GM12878 (cell line): Measurements from ENCODE around the gene XPNPEP1. TPM values are rescaled to one million over a fixed set of nuclear protein-coding genes. Genes with fewer than 3 reads are reported as not detected.

Experiments
- ATAC-seq: fragments of 200-7000 bp; cut with Tn5 transposase; 3 replicates; pipeline ENCODE4 v1.9.1; 2020; ENCODE audit warnings: mild to moderate bottlenecking, moderate library complexity
- BruUV-seq: library from RNA; stranded (reverse); fragments of 400-500 nt; replicated peaks from 2 replicates; lab custom pipeline; 2021; lab: Mats Ljungman, UMichigan
- CTCF ChIA-PET: fragments of 300-600 bp; sonication (Branson Sonifier 250); formaldehyde crosslinking; extraction: SDS; loops from one replicate; lab custom pipeline; 2021; ENCODE audit warnings: inconsistent platforms; lab: Yijun Ruan, JAX
- POLR2A ChIA-PET: fragments of 350-600 bp; formaldehyde crosslinking; extraction: SDS; loops from one replicate; lab custom pipeline; 2021; ENCODE audit warnings: inconsistent platforms; lab: Charles Lee
- RAD21 ChIA-PET: fragments of 300-600 bp; sonication (Branson Sonifier 250); formaldehyde crosslinking; loops from one replicate; lab custom pipeline; 2023; ENCODE audit warnings: antibody characterized with exemption; ENCODE audit not compliant: unreplicated experiment; lab: Charles Lee
- SMC1A ChIA-PET: fragments of 300-600 bp; sonication (Branson Sonifier 250); formaldehyde crosslinking; loops from one replicate; lab custom pipeline; 2023; ENCODE audit not compliant: unreplicated experiment, uncharacterized antibody; lab: Charles Lee
- DNase-seq: peaks from one replicate; pipeline ENCODE4 v3.0.0-alpha.2; 2011; ENCODE audit warnings: low read depth, low spot score
- FAIRE-seq: peaks from 3 replicates; lab custom pipeline; 2011; peaks lifted over from hg19 to GRCh38; lab: Jason Lieb, UNC
- H2AFZ ChIP-seq: 2 replicates; pipeline ENCODE4 v1.6.0; 2011; ENCODE audit warnings: low read depth, low read length, control low read depth; ENCODE audit not compliant: control insufficient read depth
- H3K27ac ChIP-seq: 2 replicates; pipeline ENCODE4 v1.5.1; 2011; ENCODE audit warnings: control low read depth; ENCODE audit not compliant: control insufficient read depth, insufficient read depth
- H3K27me3 ChIP-seq, 2 experiments: replicated peaks in 1 of 2; 2 replicates each; pipeline versions ENCODE4 v1.6.0 to v1.6.1; 2011; ENCODE audit warnings: low read length in 1 of 2; ENCODE audit not compliant: control insufficient read depth in 2 of 2, insufficient read depth in 2 of 2
- H3K36me3 ChIP-seq, 2 experiments: 2 replicates each; pipeline ENCODE4 v1.5.1; 2011; ENCODE audit warnings: low read length in 1 of 2; ENCODE audit not compliant: control insufficient read depth in 2 of 2, insufficient read depth in 2 of 2
- H3K4me1 ChIP-seq: 2 replicates; pipeline ENCODE4 v1.6.1; 2011; ENCODE audit warnings: mild to moderate bottlenecking, low read length, moderate library complexity, mixed read lengths; ENCODE audit not compliant: control insufficient read depth, insufficient read depth
- H3K4me2 ChIP-seq: 2 replicates; pipeline ENCODE4 v1.6.0; 2011; ENCODE audit warnings: control low read depth; ENCODE audit not compliant: control insufficient read depth, insufficient read depth
- H3K4me3 ChIP-seq: fragments of 200-600 bp; sonication (generic); 2 replicates; pipeline ENCODE4 v1.5.1; 2016
- H3K79me2 ChIP-seq: 2 replicates; pipeline ENCODE4 v1.6.0; 2011; ENCODE audit warnings: low read length; ENCODE audit not compliant: control insufficient read depth, insufficient read depth
- H3K9ac ChIP-seq: 2 replicates; pipeline ENCODE4 v1.8.0; 2011; ENCODE audit warnings: low read length, control low read depth, mixed read lengths; ENCODE audit not compliant: control insufficient read depth, insufficient read depth
- H3K9me3 ChIP-seq: replicated peaks from 3 replicates; pipeline ENCODE4 v1.5.1; 2011; ENCODE audit warnings: mild to moderate bottlenecking, low read length; ENCODE audit not compliant: control insufficient read depth, insufficient read depth
- H4K20me1 ChIP-seq: 2 replicates; pipeline ENCODE4 v1.6.0; 2011; ENCODE audit not compliant: control insufficient read depth, insufficient read depth
- ATF2 ChIP-seq: IDR thresholded peaks from 2 replicates; pipeline ENCODE4 v1.6.1; 2012; ENCODE audit warnings: low read length, inconsistent platforms
- ATF7 ChIP-seq: fragments of 450-650 bp; IDR thresholded peaks from 2 replicates; pipeline ENCODE4 v1.6.1; 2016; ENCODE audit warnings: low read depth, mild to moderate bottlenecking
- BCL11A ChIP-seq: IDR thresholded peaks from 2 replicates; pipeline ENCODE4 v1.6.1; 2011; ENCODE audit warnings: low read depth, low read length
- CEBPB ChIP-seq, 2 experiments: fragments of 150-350 bp in 1 of 2; IDR thresholded peaks; 2 replicates each; pipeline ENCODE4 v1.6.1; 2012 to 2014; ENCODE audit warnings: low read depth in 2 of 2, low read length in 2 of 2, borderline replicate concordance in 1 of 2, inconsistent platforms in 1 of 2
- ELK1 ChIP-seq: IDR thresholded peaks from 2 replicates; pipeline ENCODE4 v1.6.1; 2012; ENCODE audit warnings: low read depth, low read length, improper control_type of control experiment
- IKZF1 ChIP-seq: fragments of 450-650 bp; conservative IDR thresholded peaks from 2 replicates; pipeline ENCODE4 v1.6.1; 2017; ENCODE audit warnings: antibody characterized with exemption, mild to moderate bottlenecking
- NR2C2 ChIP-seq: IDR thresholded peaks from 2 replicates; pipeline ENCODE4 v1.6.1; 2011; ENCODE audit warnings: borderline replicate concordance, low read depth; ENCODE audit not compliant: control insufficient read depth, insufficient read length
- POLR2AphosphoS5 ChIP-seq: IDR thresholded peaks from 2 replicates; pipeline ENCODE4 v1.6.1; 2011; ENCODE audit warnings: mild to moderate bottlenecking, low read length, inconsistent platforms
- RB1 ChIP-seq: fragments of 450-650 bp; formaldehyde crosslinking; IDR thresholded peaks from 2 replicates; pipeline ENCODE4 v1.6.1; 2017; ENCODE audit warnings: mild to moderate bottlenecking, borderline replicate concordance
- RELB ChIP-seq: fragments of 450-650 bp; IDR thresholded peaks from 2 replicates; pipeline ENCODE4 v1.6.1; 2017; ENCODE audit warnings: low read depth, mild to moderate bottlenecking, moderate library complexity
- ZBTB40 ChIP-seq: fragments of 450-650 bp; IDR thresholded peaks from 2 replicates; pipeline ENCODE4 v1.6.1; 2016; ENCODE audit warnings: mild to moderate bottlenecking, moderate library complexity, borderline replicate concordance
- WGBS: methylation state at CpG from one replicate; pipeline ENCODE4 v1.1.6; 2016; ENCODE audit warnings: low lambda C conversion rate; ENCODE audit not compliant: insufficient replicate concordance, insufficient coverage; ENCODE audit errors: missing lambda C conversion rate; 5-methylcytosine and 5-hydroxymethylcytosine counted together
- in situ Hi-C: fragments of 300-500 bp; cut with MboI; formaldehyde crosslinking; loops from 9 replicates; pipeline ENCODE4 v1.14.3; 2018; ENCODE audit warnings: mixed read lengths
- intact Hi-C: fragments of 100-400 bp; cut with micrococcal nuclease; formaldehyde crosslinking; loops from one replicate; pipeline ENCODE4 v1.14.2; 2022; ENCODE audit not compliant: unreplicated experiment
- polyA plus RNA-seq, 11 experiments: library from polyadenylated mRNA; depleted of rRNA in 4 of 11; unstranded in 6 of 11; stranded (reverse) in 5 of 11; fragments of >200 nt; fragmentation: Nextera tagmentation in 4 of 11; fragmentation: Illumina TruSeq in 1 of 11; extraction: Ambion mirVana in 4 of 11; extraction: Trizol in 1 of 11; gene quantifications; 1 replicate in 1 of 11; 2 replicates in 10 of 11; pipeline versions ENCODE4 v1.2.1 to v1.2.3, GENCODE V29; 2011 to 2016; ENCODE audit warnings: inconsistent platforms in 2 of 11, missing spikeins in 2 of 11, low read depth in 1 of 11
- total RNA-seq, 4 experiments: library from RNA; depleted of rRNA in 3 of 4; stranded (reverse); fragments of >200 nt in 3 of 4; fragmentation: Illumina TruSeq in 1 of 4; extraction: Trizol in 1 of 4; gene quantifications; 2 replicates each; pipeline versions ENCODE4 v1.2.1 to v1.2.3, GENCODE V29; 2013 to 2021

The XPNPEP1 gene
- total and polyA plus RNA-seq, 10 of the 15 experiments (the other 5 are each of a cell fraction or from before 2014, with no cell fraction given), result 22.7 to 108 (median 43.5) TPM

- TF ChIP-seq ATF2, result peak; percentile 73; the same call in 1 of the 2 replicates
- 0 out of 2 replicates have a peak, but pooled peaks have one; percentile 37 for TF ChIP-seq ATF7
- peak; percentile 78 for TF ChIP-seq BCL11A
- no peak for TF ChIP-seq CEBPB (IDR thresholded peaks at IDR 0.05; ENCODE audit: borderline replicate concordance in 1 of 2, low read depth in 2 of 2, low read length in 2 of 2)
Observed at GRCh38 chr10:109957092-109957797, 33.9 kb upstream of the XPNPEP1 start (continued).

GRCh38 chr10:109956454-109957091, 33.3 kb upstream of the XPNPEP1 start:
- no peak for FAIRE-seq
- intact Hi-C loops (loop anchor here (1.0 to 10.0 kb wide), 3 partner anchors 51 to 318 kb away; partner anchors contain the start of gene ADD3), in situ Hi-C loops (no loop called here)
- Histone ChIP-seq H3K27ac (peak overlapping the region; percentile 55), H3K79me2 (no peaks in the 10 kb centered on the region), H2AFZ (peak overlapping the region; percentile 40), H3K36me3 (no peaks in the 10 kb centered on the region), H3K9me3 (no peaks in the 10 kb centered on the region; the same call in 2 of the 3 replicates), H3K4me1 (peaks cover 23% of the 10 kb centered on the region), H3K4me2 (peak overlapping the region; percentile 73), H4K20me1 (no peaks in the 10 kb centered on the region), H3K9ac (no peak overlapping the region), H3K4me3 (no peak overlapping the region), H3K27me3 (no peaks in the 10 kb centered on the region)
- SMC1A ChIA-PET, result interaction anchor here (0.7 to 2.7 kb wide), 13 partner anchors 12 to 323 kb away, joined by 3 to 13 read pairs (median 4); no protein-coding TSS in a partner anchor
- RAD21 ChIA-PET, result interaction anchor here (0.7 to 1.6 kb wide), 9 partner anchors 44 to 254 kb away, joined by 3 to 11 read pairs (median 6); partner anchors contain the start of gene ADD3
- POLR2A ChIA-PET, result interaction anchor here (1.5 to 1.6 kb wide), 2 partner anchors 44 to 46 kb away, joined by 3 read pairs; no protein-coding TSS in a partner anchor
- CTCF ChIA-PET, result interaction anchor here (0.6 to 3.4 kb wide), 21 partner anchors 8 to 323 kb away, joined by 3 to 34 read pairs (median 4); no protein-coding TSS in a partner anchor
- no TSS peak for BruUV-seq
- DNase-seq, result no peak
- peak; percentile 87 for ATAC-seq
- 37% methylated on average over 2 of the region's 2 CpGs for WGBS
- TF ChIP-seq NR2C2 (no peak), IKZF1 (no peak), RELB (no peak), ELK1 (no peak), RB1 (no peak), ZBTB40 (peak; percentile 98), POLR2AphosphoS5 (no peak)
